Left lung (tissue), 10 donors: Measurements from ENCODE around the gene RIMS1. TPM values are rescaled to one million over a fixed set of nuclear protein-coding genes. Genes with fewer than 3 reads are reported as not detected.

Experiments used
- ATAC-seq: fragments of 200-7000 bp; cut with Tn5 transposase; one replicate; pipeline ENCODE4 v1.9.1; 2020; ENCODE audit warnings: moderate library complexity
- DNase-seq, 4 donors: peaks; one replicate each; pipeline ENCODE4 v3.0.0-alpha.2; 2013 to 2020
- H3K27ac ChIP-seq, 2 donors: fragments of 200-600 bp; sonication (generic) in 1 of 2; one replicate each; pipeline versions ENCODE4 v1.5.0 to v1.8.0; 2020 to 2021
- H3K27me3 ChIP-seq, 2 donors: fragments of 200-600 bp; sonication (generic) in 1 of 2; one replicate each; pipeline versions ENCODE4 v1.5.0 to v1.8.0; 2020 to 2021
- H3K36me3 ChIP-seq, 2 donors: fragments of 200-600 bp; sonication (generic) in 1 of 2; one replicate each; pipeline versions ENCODE4 v1.5.0 to v1.8.0; 2020 to 2021
- H3K4me1 ChIP-seq, 2 donors: fragments of 200-600 bp; one replicate each; pipeline ENCODE4 v1.8.0; 2021
- H3K4me3 ChIP-seq, 2 donors: fragments of 200-600 bp; sonication (generic) in 1 of 2; one replicate each; pipeline versions ENCODE4 v1.5.0 to v1.8.0; 2020 to 2021; ENCODE audit warnings: mild to moderate bottlenecking in 1 of 2
- H3K9me3 ChIP-seq, 2 donors: fragments of 200-600 bp; sonication (generic) in 1 of 2; one replicate each; pipeline versions ENCODE4 v1.5.0 to v1.8.0; 2020 to 2021
- intact Hi-C, 2 donors: fragments of 100-400 bp; cut with DNase I; formaldehyde crosslinking; loops; one replicate each; pipeline versions ENCODE4 v1.11.2 to v1.14.2; 2022
- polyA plus RNA-seq, 6 donors: library from polyadenylated mRNA; unstranded; fragments of 120-200 nt; gene quantifications; one replicate each; pipeline ENCODE4 v1.2.1, GENCODE V29; 2013; ENCODE audit not compliant: insufficient read length in 6 of 6
- total RNA-seq, 2 donors: library from RNA; stranded (reverse); fragmentation: NEBNext Ultra II Directional; extraction: Animal tissue kit (Norgen Biotek cat#: 25700); gene quantifications; one replicate each; pipeline ENCODE4 v1.2.1, GENCODE V29; 2021
- TF ChIP-seq, protein P1 (sequence below), 2 donors: fragments of 200-600 bp; sonication (generic) in 1 of 2; IDR thresholded peaks; one replicate each; pipeline versions ENCODE4 v1.5.0 to v1.8.0; 2021; ENCODE audit warnings: antibody characterized with exemption in 2 of 2
- donor health status: DM: no; HTN: yes; CAD: no.
- donor health status: DM: no; HTN: no; CAD: no.

Gene RIMS1
- total and polyA plus RNA-seq, 8 donors: 0.50 to 2.0 (median 0.77) TPM

DNA sequence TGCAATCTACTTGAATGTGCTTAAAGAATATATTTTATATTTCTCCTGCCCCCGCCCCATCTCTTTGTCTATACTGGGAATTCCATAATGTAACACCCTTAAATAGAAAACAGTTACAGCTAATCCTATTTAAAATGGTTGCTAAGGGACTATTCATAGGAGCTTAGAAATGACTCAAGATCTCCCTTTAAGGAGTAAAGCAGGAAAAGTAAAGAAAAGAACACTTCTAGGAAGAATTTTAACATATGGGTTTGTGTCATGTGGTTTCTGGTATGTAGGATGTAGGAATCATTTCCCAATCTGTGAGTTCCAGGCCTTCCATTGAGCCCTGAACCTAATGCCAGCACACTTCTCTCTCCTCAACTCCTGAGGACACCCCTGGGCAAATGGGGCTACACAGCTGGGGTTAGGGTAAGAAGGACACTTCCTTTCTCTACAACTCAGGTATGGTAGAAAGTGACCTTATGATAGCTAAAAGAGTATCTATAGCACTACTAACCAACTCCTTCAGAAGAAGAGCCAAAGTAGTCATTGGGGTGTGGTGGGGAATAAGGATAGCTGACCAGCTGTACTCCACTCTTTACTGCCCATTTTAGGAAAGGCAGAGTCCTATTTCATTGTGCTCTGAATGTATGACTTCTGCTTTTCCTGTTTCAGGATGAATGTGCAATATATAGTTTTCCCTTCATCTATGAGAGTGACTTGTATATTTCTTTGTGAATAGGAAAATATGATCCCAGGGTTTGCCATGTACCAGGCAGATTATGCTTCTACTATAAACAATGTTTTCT lies 27.3 kb downstream of the RIMS1 start:
- Histone ChIP-seq H3K4me3 (no peak overlapping the region), H3K9me3 (no peaks in the 10 kb centered on the region), H3K4me1 (no peaks in the 10 kb centered on the region), H3K36me3 (no peaks in the 10 kb centered on the region), H3K27ac (no peak overlapping the region), H3K27me3 (no peaks in the 10 kb centered on the region)
- TF ChIP-seq, protein P1, sequence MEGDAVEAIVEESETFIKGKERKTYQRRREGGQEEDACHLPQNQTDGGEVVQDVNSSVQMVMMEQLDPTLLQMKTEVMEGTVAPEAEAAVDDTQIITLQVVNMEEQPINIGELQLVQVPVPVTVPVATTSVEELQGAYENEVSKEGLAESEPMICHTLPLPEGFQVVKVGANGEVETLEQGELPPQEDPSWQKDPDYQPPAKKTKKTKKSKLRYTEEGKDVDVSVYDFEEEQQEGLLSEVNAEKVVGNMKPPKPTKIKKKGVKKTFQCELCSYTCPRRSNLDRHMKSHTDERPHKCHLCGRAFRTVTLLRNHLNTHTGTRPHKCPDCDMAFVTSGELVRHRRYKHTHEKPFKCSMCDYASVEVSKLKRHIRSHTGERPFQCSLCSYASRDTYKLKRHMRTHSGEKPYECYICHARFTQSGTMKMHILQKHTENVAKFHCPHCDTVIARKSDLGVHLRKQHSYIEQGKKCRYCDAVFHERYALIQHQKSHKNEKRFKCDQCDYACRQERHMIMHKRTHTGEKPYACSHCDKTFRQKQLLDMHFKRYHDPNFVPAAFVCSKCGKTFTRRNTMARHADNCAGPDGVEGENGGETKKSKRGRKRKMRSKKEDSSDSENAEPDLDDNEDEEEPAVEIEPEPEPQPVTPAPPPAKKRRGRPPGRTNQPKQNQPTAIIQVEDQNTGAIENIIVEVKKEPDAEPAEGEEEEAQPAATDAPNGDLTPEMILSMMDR (IDR thresholded peaks at IDR 0.05): no peak
- intact Hi-C loops: no loop called here
- DNase-seq (no peak), ATAC-seq (no peak)

DNA sequence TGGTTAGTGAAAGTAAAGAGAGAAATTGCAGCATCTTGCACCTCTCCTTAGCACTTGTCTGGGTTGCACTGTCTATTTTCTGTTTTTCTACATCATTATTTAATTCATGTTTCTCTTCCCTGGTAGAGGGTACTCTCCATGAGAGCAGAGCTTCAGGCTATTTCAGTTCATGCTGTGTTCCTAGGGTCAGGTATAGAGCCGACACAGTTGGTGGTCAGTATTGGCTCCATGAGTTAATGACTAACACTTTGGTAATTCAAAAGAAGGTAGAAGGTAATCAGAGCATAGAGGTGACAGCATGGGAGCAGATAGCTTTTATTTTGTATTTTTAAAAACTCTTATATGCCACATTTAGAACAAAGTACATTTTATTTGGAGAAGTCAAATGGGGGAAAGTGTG lies 42.7 kb downstream of the RIMS1 start:
- no peak overlapping the region for H3K4me3 ChIP-seq
- no peak for DNase-seq
- TF ChIP-seq, protein P1 (IDR thresholded peaks at IDR 0.05): no peak
- no peaks in the 10 kb centered on the region for H3K4me1 ChIP-seq
- H3K9me3 ChIP-seq: no peaks in the 10 kb centered on the region
- no peak for ATAC-seq
- no peaks in the 10 kb centered on the region for H3K27me3 ChIP-seq
- H3K36me3 ChIP-seq: no peaks in the 10 kb centered on the region
- H3K27ac ChIP-seq: no peak overlapping the region
- intact Hi-C loops: no loop called here

DNA sequence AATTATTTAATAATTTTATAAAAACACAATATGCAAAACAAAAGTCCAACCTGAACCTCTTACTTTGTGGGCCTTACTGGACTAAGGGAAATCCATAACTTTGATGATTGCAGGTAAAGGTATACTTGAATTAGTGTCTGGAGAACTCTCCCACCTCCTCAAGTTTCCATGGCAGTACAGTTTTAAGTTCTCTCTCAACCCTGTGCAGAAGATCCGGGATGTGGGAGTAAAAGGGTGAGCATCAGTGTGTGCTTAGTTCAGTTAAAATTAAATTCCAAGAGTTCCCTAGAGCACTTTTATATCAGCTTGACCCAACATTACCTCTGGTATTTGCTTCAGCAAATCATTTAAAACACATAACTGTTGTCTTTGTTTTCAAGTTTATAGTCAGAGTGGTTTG lies 47.5 kb downstream of the RIMS1 start:
- intact Hi-C loops: no loop called here
- ATAC-seq: no peak

DNA sequence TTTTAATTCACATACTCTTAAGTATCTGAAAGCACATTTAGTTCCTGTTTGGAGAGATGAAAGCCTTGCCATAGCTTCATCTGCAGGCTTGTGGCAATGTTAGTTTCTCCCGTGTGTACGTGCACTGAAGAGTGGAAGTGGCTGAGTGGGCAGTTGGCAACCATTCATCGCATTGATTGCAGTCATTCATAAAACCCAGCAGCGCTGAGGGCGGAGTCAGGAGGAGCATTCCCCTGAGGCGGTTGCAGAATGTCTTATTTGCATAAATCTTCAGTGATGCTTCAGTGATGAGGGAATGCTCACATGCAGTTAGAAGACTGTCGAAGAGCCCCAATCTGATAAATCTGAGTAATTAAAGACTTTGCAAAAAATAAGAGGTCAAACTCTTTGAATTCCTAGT lies 79.1 kb downstream of the RIMS1 start:
- H3K27me3 ChIP-seq: no peaks in the 10 kb centered on the region
- intact Hi-C loops: no loop called here
- DNase-seq (no peak), ATAC-seq (no peak)
- no peaks in the 10 kb centered on the region for H3K4me1 ChIP-seq
- H3K4me3 ChIP-seq: no peak overlapping the region
- no peaks in the 10 kb centered on the region for H3K36me3 ChIP-seq
- no peak overlapping the region for H3K27ac ChIP-seq
- TF ChIP-seq, protein P1 (IDR thresholded peaks at IDR 0.05): no peak
- H3K9me3 ChIP-seq: no peaks in the 10 kb centered on the region

More for the DNA sequence above, 47.5 kb downstream of the RIMS1 start:
- no peaks in the 10 kb centered on the region for H3K27me3 ChIP-seq
- H3K27ac ChIP-seq: no peak overlapping the region
- H3K9me3 ChIP-seq: peaks cover 0 to 10% of the 10 kb centered on the region in 2 donors
- TF ChIP-seq, protein P1 (IDR thresholded peaks at IDR 0.05): no peak
- no peaks in the 10 kb centered on the region for H3K4me1 ChIP-seq
- no peaks in the 10 kb centered on the region for H3K36me3 ChIP-seq
- no peak overlapping the region for H3K4me3 ChIP-seq
- DNase-seq: no peak

DNA sequence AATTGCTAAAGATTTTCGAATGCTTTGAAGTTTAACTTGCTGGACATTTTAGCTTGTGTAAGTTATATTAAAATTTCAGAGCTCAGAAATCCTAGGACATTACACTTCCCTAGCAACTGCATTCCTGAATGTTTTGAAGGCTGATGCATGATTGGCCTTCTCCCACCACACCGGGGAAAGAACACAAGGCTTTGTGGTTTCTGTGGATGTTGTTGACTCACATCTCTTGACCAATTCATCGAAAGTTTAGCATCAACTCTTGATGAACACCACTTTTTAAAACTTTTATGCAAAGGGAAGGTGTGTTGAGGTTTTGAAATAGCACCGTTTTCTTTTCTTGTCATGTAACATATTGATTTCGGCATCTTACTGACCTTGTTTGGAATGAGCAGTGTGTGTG lies 81.1 kb downstream of the RIMS1 start:
- H3K27me3 ChIP-seq: no peaks in the 10 kb centered on the region
- no peaks in the 10 kb centered on the region for H3K36me3 ChIP-seq
- DNase-seq: no peak
- TF ChIP-seq, protein P1 (IDR thresholded peaks at IDR 0.05): no peak
- H3K4me3 ChIP-seq: no peak overlapping the region
- ATAC-seq: no peak
- H3K27ac ChIP-seq: no peak overlapping the region
- intact Hi-C loops: no loop called here
- H3K9me3 ChIP-seq: no peaks in the 10 kb centered on the region
- no peaks in the 10 kb centered on the region for H3K4me1 ChIP-seq
